Adrenal gland (tissue), 5 donors: ENCODE measurements around the gene PLXDC2.

Experiments
- POLR2A ChIP-seq, 2 donors: fragments of 450-650 bp; IDR thresholded peaks; one replicate each; pipeline ENCODE4 v1.6.1; 2017; ENCODE audit warnings: antibody characterized with exemption in 2 of 2, mild to moderate bottlenecking in 2 of 2, moderate library complexity in 1 of 2
- TF ChIP-seq, protein P1 (sequence below), 6 experiments: fragments of 450-650 bp in 4 of 6; fragments of 200-600 bp in 2 of 6; sonication (generic) in 1 of 6; IDR thresholded peaks; 1 replicate in 5 of 6; 2 replicates in 1 of 6; pipeline versions ENCODE4 v1.5.1 to v1.8.0; 2016 to 2021; ENCODE audit warnings: antibody characterized with exemption in 6 of 6, mild to moderate bottlenecking in 2 of 6, moderate library complexity in 1 of 6
- donor health status: DM: no; HTN: no; CAD: no.

DNA sequence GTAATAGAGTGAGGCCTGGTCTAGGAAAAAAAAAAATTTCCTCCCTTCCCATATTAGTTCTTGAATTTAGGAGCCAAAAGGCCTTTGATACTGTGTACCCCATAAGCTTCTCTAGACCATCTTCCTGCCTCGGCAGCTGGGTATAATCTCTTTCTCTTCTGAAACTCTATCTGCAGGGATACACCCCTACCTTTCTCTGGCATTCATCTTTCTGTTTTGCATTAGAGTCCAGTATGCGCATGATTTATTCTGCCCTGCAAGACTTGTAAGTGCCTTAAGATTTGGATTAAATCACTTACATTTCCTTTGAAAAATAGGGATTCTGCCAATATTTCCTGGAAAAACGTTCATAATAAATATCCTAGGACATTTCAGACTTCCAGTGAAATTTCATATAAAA, 431.2 kb downstream of the PLXDC2 start:
- TF ChIP-seq, protein P1, sequence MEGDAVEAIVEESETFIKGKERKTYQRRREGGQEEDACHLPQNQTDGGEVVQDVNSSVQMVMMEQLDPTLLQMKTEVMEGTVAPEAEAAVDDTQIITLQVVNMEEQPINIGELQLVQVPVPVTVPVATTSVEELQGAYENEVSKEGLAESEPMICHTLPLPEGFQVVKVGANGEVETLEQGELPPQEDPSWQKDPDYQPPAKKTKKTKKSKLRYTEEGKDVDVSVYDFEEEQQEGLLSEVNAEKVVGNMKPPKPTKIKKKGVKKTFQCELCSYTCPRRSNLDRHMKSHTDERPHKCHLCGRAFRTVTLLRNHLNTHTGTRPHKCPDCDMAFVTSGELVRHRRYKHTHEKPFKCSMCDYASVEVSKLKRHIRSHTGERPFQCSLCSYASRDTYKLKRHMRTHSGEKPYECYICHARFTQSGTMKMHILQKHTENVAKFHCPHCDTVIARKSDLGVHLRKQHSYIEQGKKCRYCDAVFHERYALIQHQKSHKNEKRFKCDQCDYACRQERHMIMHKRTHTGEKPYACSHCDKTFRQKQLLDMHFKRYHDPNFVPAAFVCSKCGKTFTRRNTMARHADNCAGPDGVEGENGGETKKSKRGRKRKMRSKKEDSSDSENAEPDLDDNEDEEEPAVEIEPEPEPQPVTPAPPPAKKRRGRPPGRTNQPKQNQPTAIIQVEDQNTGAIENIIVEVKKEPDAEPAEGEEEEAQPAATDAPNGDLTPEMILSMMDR (IDR thresholded peaks at IDR 0.05) = no peak
- TF ChIP-seq POLR2A (IDR thresholded peaks at IDR 0.05) = no peak
